ENCODE measurements around the gene NELFB.
A peak's percentile ranks its signal among the peaks of the same experiment; 100 is the strongest.

The NELFB gene

DNA sequence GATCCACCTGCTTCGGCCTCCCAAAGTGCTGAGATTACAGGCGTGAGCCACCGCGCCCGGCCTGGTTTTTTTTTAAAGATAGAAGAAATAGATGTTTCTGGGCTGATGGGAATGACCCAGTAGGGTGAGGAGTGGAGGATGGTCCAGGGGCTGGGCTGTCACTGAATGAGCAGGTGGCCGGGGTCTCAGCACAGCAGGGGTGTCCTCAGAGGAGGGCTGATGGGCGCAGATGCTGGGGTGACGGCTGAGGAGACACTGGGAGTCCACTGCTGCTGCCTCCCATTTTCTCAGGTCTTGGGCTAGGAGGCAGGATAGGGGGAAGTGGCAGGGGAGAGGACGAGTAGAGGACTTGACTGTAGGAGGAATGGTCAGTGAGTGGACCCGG, 20.1 kb downstream of the NELFB start:
- Mint-ChIP-seq H3K4me1 (peaks cover 21% of the 10 kb centered on the region), H3K4me3 (peak overlapping the region; percentile 41 to 43 (median 43)), H3K36me3 (ENCODE audit: low read depth) (peaks cover 4% of the 10 kb centered on the region), H3K9me3 (no peaks in the 10 kb centered on the region), H3K27ac (peak overlapping the region; percentile 71 to 82 (median 74)), H3K27me3 (ENCODE audit: low read depth) (no peaks in the 10 kb centered on the region)
- TF ChIP-seq, protein P1, sequence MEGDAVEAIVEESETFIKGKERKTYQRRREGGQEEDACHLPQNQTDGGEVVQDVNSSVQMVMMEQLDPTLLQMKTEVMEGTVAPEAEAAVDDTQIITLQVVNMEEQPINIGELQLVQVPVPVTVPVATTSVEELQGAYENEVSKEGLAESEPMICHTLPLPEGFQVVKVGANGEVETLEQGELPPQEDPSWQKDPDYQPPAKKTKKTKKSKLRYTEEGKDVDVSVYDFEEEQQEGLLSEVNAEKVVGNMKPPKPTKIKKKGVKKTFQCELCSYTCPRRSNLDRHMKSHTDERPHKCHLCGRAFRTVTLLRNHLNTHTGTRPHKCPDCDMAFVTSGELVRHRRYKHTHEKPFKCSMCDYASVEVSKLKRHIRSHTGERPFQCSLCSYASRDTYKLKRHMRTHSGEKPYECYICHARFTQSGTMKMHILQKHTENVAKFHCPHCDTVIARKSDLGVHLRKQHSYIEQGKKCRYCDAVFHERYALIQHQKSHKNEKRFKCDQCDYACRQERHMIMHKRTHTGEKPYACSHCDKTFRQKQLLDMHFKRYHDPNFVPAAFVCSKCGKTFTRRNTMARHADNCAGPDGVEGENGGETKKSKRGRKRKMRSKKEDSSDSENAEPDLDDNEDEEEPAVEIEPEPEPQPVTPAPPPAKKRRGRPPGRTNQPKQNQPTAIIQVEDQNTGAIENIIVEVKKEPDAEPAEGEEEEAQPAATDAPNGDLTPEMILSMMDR (IDR thresholded peaks at IDR 0.05; ENCODE audit: unreplicated experiment in 3 of 3), result no peak

DNA sequence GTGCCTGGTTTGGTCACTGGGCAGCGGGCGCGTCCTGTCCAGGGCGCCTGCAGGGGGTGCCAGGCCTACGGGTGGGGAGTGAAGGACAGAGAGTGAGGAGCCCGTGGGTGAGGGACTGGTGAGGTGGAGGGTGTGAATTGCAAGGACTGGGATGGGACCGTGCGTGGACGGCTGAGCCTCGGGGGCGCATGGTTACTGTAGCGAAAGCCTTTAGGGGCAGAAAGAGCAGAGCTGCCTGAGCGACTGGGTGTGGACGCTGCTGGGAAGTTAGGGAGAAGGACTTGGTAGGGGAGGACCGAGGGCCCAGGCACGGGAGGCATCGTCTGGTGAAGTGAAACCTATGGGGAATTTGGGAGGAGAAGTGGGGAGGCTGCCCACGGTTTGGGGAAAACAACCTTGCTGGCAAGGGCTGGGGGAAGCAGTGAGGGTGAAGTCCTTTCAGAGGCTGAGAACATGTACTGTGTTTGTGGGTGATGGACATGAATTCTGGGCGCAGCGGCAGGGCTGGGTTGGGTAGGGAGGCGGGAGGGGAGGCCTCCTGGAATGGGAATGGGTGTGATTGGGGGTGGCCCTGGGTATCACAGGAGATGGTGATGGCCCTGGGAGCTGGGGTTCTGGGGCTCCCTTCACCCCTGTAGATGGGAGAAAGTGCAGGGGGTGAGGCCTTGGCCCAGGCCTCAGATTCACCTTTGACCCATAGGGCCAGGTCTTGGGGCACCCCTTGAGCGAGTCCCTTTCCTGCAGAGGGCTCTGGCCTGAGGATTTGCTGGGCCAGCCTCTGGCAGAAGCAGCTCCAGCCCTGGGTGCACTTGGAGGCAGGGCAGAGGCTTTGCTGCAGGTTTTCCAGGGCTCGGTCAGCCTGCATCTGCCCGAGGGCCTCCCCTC, 20.7 kb downstream of the NELFB start:
- H3K4me3 Mint-ChIP-seq, result peak overlapping the region; percentile 41 to 43 (median 43)
- H3K4me1 Mint-ChIP-seq, result peaks cover 21% of the 10 kb centered on the region
- H3K27ac Mint-ChIP-seq, result peak overlapping the region; percentile 71 to 82 (median 74)
- peaks cover 4% of the 10 kb centered on the region for H3K36me3 Mint-ChIP-seq (ENCODE audit: low read depth)
- H3K9me3 Mint-ChIP-seq, result no peaks in the 10 kb centered on the region
- TF ChIP-seq, protein P1 (IDR thresholded peaks at IDR 0.05; ENCODE audit: unreplicated experiment in 3 of 3), result no peak
- no peaks in the 10 kb centered on the region for H3K27me3 Mint-ChIP-seq (ENCODE audit: low read depth)

DNA sequence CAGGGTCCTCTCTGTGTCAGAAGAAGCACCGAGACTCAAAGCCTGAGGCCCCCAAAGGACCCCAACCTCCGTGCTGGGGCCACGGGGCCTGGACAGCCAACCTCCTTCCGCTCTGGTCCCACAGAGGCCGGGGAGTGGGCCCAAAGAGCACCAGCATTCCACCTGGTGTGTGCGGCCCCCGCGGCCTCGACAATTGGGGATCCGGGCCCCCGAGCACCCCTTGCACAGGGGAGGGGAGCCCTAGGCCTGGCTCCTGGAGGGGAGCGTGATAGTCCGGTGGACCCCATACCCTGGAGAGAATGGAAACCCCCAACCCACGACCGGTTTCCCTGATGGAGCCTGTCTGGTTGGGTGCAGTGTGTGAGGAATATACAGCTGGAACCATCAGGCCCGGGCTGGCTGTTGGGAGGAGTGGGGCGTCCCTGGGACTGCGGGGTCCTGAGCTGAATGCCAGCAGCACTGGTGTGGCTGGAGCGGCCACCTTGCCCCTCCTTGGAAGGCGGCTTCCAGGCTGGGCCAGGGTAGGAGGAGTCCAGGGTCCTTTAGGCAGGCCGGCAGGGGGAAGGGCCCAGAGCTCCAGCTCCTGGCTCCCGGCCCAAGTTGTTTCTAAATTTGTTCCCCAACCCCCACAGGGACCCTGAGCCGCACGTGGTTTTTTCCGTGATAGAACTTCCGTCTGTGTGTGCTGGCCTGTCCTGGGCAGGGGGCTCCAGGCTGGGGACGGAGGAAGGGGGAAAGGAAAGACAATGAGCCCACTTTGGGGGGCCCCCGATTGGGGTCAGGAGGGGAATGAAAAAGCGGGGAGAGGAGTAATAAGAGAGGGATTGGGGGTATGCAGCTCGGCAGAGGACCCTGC, 21.6 kb downstream of the NELFB start:
- Mint-ChIP-seq H3K4me3 (peak overlapping the region; percentile 80 to 86 (median 85)), H3K36me3 (ENCODE audit: low read depth) (peaks cover 4% of the 10 kb centered on the region), H3K27me3 (ENCODE audit: low read depth) (no peaks in the 10 kb centered on the region), H3K4me1 (peaks cover 21% of the 10 kb centered on the region), H3K27ac (peak overlapping the region; percentile 91 to 99 (median 93)), H3K9me3 (no peaks in the 10 kb centered on the region)
- TF ChIP-seq, protein P1 (IDR thresholded peaks at IDR 0.05; ENCODE audit: unreplicated experiment in 3 of 3), result no peak

- TF ChIP-seq, protein P1 (IDR thresholded peaks at IDR 0.05; ENCODE audit: unreplicated experiment in 3 of 3), result no peak
- H3K4me3 Mint-ChIP-seq, result peak within 1 kb of the TSS; percentile 80 to 86 (median 85)
- peaks cover 23% of the 10 kb centered on the region for H3K4me1 Mint-ChIP-seq
- peaks cover 5% of the 10 kb centered on the region for H3K36me3 Mint-ChIP-seq (ENCODE audit: low read depth)
- peak within 1 kb of the TSS; percentile 91 to 99 (median 93) for H3K27ac Mint-ChIP-seq
- H3K9me3 Mint-ChIP-seq, result no peaks in the 10 kb centered on the region
- H3K27me3 Mint-ChIP-seq (ENCODE audit: low read depth), result peaks cover 6% of the 10 kb centered on the region
Observed at GRCh38 chr9:137277329-137278041, 22.4 kb downstream of the NELFB start, which contains the start of gene TOR4A. Gene TOR4A (plus strand): TSS chr9:137277726. CDS start chr9:137278690, 964 bp downstream.

DNA sequence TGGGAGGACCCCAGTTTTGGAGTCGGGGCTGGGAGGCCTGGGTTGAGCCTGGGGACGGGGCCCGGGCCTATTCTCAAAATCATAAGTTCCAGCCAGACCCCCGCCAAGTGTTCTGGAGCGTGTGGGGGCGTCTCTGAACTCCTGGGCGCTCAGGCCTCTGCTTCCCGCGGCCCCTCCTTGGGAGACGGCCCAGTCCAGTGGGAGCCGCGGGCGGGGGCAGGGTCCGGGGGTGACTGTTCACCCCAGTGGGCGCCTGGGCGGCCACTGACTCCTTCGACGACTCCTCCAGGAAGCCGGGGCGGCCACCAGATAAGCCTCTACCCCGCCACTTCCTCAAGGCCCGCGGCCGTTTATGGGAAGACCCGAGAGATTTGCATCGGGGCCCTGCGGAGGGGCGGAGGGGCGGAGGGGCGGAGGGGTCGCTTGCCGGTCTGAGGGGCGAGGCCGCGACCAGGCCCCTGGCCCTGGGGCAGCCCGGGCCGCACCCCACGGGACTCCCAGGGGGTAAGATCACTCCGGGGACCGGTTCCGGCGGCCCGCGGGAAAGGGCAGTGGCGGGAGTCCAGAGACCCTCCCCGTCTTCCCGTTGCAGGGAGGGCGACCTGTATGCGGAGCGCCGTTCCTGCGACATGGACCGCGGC, 23.1 kb downstream of the NELFB start:
- TF ChIP-seq, protein P1 (IDR thresholded peaks at IDR 0.05; ENCODE audit: unreplicated experiment in 3 of 3), result no peak
- Mint-ChIP-seq H3K4me1 (peaks cover 27% of the 10 kb centered on the region), H3K4me3 (peak overlapping the region; percentile 61 to 81 (median 77)), H3K9me3 (no peaks in the 10 kb centered on the region), H3K36me3 (ENCODE audit: low read depth) (peaks cover 8% of the 10 kb centered on the region), H3K27ac (peak overlapping the region in 2 of 3 experiments; percentile 27 to 99), H3K27me3 (ENCODE audit: low read depth) (peaks cover 13% of the 10 kb centered on the region)

Data from nephron (organoid).